ENCODE measurements around the gene SLC37A4. TPM values are rescaled to one million over a fixed set of nuclear protein-coding genes. Genes with fewer than 3 reads are reported as not detected.

SLC37A4 gene
- total and polyA plus RNA-seq, 2 of the 13 experiments (the other 11 are each of a cell fraction or from before 2014, with no cell fraction given), result 43.0 to 56.1 TPM

- no peak for TF ChIP-seq RELA (CRISPR knock-in tag; IDR thresholded peaks at IDR 0.05)
- peak; percentile 44; the same call in 1 of the 2 replicates for TF ChIP-seq MAZ (IDR thresholded peaks at IDR 0.05; ENCODE audit: borderline replicate concordance, low read depth, low read length)
- TF ChIP-seq MAZ (CRISPR knock-in tag; IDR thresholded peaks at IDR 0.05; ENCODE audit: low read depth), result peak; percentile 47; the same call in 1 of the 2 replicates
- TF ChIP-seq BHLHE40 (IDR thresholded peaks at IDR 0.05; ENCODE audit: low read length), result 0 out of 2 replicates have a peak, but pooled peaks have one; percentile 8
- TF ChIP-seq FOXP1 (IDR thresholded peaks at IDR 0.05), result no peak
- TF ChIP-seq FOXP1 (CRISPR knock-in tag; IDR thresholded peaks at IDR 0.05), result no peak
- TF ChIP-seq PRPF4 (IDR thresholded peaks at IDR 0.05; ENCODE audit: low read depth, low read length, poor library complexity, severe bottlenecking), result no peak
- peak; percentile 68; the same call in 1 of the 2 replicates for TF ChIP-seq ZNF124 (CRISPR knock-in tag; IDR thresholded peaks at IDR 0.05)
- TF ChIP-seq ZNF180 (CRISPR knock-in tag; IDR thresholded peaks at IDR 0.05; ENCODE audit: borderline replicate concordance, low read depth), result no peak
- no peak; the same call in 1 of the 2 replicates for TF ChIP-seq HCFC1 (IDR thresholded peaks at IDR 0.05; ENCODE audit: low read depth, low read length)
- no peak; the same call in 1 of the 2 replicates for TF ChIP-seq ZBTB34 (CRISPR knock-in tag; IDR thresholded peaks at IDR 0.05)
- 0 out of 2 replicates have a peak, but pooled peaks have one; percentile 74 for TF ChIP-seq ZNF33B (CRISPR knock-in tag; IDR thresholded peaks at IDR 0.05)
- no peak for TF ChIP-seq ARNT2 (CRISPR knock-in tag; IDR thresholded peaks at IDR 0.05; ENCODE audit: low read depth)
- TF ChIP-seq ZNF772 (CRISPR knock-in tag; IDR thresholded peaks at IDR 0.05), result no peak; the same call in 1 of the 2 replicates
- TF ChIP-seq ELF1 (CRISPR knock-in tag; IDR thresholded peaks at IDR 0.05), result peak; percentile 42
- TF ChIP-seq, protein P1, sequence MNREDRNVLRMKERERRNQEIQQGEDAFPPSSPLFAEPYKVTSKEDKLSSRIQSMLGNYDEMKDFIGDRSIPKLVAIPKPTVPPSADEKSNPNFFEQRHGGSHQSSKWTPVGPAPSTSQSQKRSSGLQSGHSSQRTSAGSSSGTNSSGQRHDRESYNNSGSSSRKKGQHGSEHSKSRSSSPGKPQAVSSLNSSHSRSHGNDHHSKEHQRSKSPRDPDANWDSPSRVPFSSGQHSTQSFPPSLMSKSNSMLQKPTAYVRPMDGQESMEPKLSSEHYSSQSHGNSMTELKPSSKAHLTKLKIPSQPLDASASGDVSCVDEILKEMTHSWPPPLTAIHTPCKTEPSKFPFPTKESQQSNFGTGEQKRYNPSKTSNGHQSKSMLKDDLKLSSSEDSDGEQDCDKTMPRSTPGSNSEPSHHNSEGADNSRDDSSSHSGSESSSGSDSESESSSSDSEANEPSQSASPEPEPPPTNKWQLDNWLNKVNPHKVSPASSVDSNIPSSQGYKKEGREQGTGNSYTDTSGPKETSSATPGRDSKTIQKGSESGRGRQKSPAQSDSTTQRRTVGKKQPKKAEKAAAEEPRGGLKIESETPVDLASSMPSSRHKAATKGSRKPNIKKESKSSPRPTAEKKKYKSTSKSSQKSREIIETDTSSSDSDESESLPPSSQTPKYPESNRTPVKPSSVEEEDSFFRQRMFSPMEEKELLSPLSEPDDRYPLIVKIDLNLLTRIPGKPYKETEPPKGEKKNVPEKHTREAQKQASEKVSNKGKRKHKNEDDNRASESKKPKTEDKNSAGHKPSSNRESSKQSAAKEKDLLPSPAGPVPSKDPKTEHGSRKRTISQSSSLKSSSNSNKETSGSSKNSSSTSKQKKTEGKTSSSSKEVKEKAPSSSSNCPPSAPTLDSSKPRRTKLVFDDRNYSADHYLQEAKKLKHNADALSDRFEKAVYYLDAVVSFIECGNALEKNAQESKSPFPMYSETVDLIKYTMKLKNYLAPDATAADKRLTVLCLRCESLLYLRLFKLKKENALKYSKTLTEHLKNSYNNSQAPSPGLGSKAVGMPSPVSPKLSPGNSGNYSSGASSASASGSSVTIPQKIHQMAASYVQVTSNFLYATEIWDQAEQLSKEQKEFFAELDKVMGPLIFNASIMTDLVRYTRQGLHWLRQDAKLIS (CRISPR knock-in tag; IDR thresholded peaks at IDR 0.05), result no peak
- TF ChIP-seq ZSCAN22 (CRISPR knock-in tag; IDR thresholded peaks at IDR 0.05), result peak; percentile 63; the same call in 1 of the 2 replicates
- peak; percentile 71 for TF ChIP-seq MYC (CRISPR knock-in tag; IDR thresholded peaks at IDR 0.05; ENCODE audit: borderline replicate concordance)
- TF ChIP-seq ZBTB21 (CRISPR knock-in tag; IDR thresholded peaks at IDR 0.05), result no peak
- peak; percentile 70; the same call in 1 of the 2 replicates for TF ChIP-seq IRF2 (CRISPR knock-in tag; IDR thresholded peaks at IDR 0.05)
- no peak; the same call in 1 of the 2 replicates for TF ChIP-seq ZNF280D (CRISPR knock-in tag; IDR thresholded peaks at IDR 0.05)
- peak; percentile 78; the same call in 1 of the 2 replicates for TF ChIP-seq PITX1 (CRISPR knock-in tag; IDR thresholded peaks at IDR 0.05)
- TF ChIP-seq NCOA5 (CRISPR knock-in tag; IDR thresholded peaks at IDR 0.05), result no peak
- no peak for TF ChIP-seq RFX3 (CRISPR knock-in tag; IDR thresholded peaks at IDR 0.05)
Observed at GRCh38 chr11:118997627-118998387, 32.9 kb downstream of the SLC37A4 start, which contains the start of gene CENATAC (continued).

Data from HepG2 (cell line).